HUES64 (cell line): ENCODE data around the gene C3orf38. TPM values are rescaled to one million over a fixed set of nuclear protein-coding genes. Genes with fewer than 3 reads are reported as not detected.
"Not testable (repeated sequence)": the region's sequence is repeated elsewhere in the genome, so short reads cannot be mapped to it uniquely, and the experiment has no call there.

ENCODE experiments used
- H3K27ac ChIP-seq: 2 replicates; pipeline ENCODE4 v1.7.0; 2013; ENCODE audit warnings: low read depth, low read length, inconsistent platforms
- H3K27me3 ChIP-seq: 2 replicates; pipeline ENCODE4 v1.6.1; 2013; ENCODE audit warnings: mild to moderate bottlenecking, low read length; ENCODE audit not compliant: insufficient read depth
- H3K36me3 ChIP-seq: 2 replicates; pipeline ENCODE4 v1.6.1; 2013; ENCODE audit warnings: mild to moderate bottlenecking, low read length; ENCODE audit not compliant: insufficient read depth
- H3K4me1 ChIP-seq: 2 replicates; pipeline ENCODE4 v1.6.1; 2013; ENCODE audit warnings: mild to moderate bottlenecking, low read length, moderate library complexity; ENCODE audit not compliant: insufficient read depth
- H3K4me3 ChIP-seq: 2 replicates; pipeline ENCODE4 v1.5.1; 2013; ENCODE audit warnings: mild to moderate bottlenecking, low read length, moderate library complexity
- H3K9ac ChIP-seq: 2 replicates; pipeline ENCODE4 v1.6.1; 2013; ENCODE audit warnings: mild to moderate bottlenecking, low read depth, low read length
- H3K9me3 ChIP-seq: 2 replicates; pipeline ENCODE4 v1.6.1; 2013; ENCODE audit warnings: low read depth, low read length; ENCODE audit not compliant: insufficient read depth
- WGBS: fragments of 150-250, 120-280 bp; methylation state at CpG from one replicate; pipeline ENCODE4 v1.1.7; 2013; ENCODE audit warnings: missing lambda C conversion rate; 5-methylcytosine and 5-hydroxymethylcytosine counted together
- polyA plus RNA-seq, 2 experiments: library from polyadenylated mRNA; stranded (reverse); fragments of 50-300 nt; gene quantifications; one replicate each; pipeline ENCODE4 v1.2.3, GENCODE V29; 2013

The C3orf38 gene
- 29.2 TPM for polyA plus RNA-seq (2013, experiment 1 of 2)
- polyA plus RNA-seq (2013, experiment 2 of 2): 29.9 TPM

- no peaks in the 10 kb centered on the region for H3K9me3 ChIP-seq
- peaks cover 21% of the 10 kb centered on the region for H3K36me3 ChIP-seq
- peak within 1 kb of the TSS; percentile 98 for H3K27ac ChIP-seq
- no peaks in the 10 kb centered on the region for H3K27me3 ChIP-seq
- peaks cover 15% of the 10 kb centered on the region; the same call in 1 of the 2 replicates for H3K4me1 ChIP-seq
- under 1% methylated on average over 57 of the region's 57 CpGs for WGBS
- peak within 1 kb of the TSS; percentile 86 for H3K4me3 ChIP-seq
- H3K9ac ChIP-seq: peak within 1 kb of the TSS; percentile 98
Observed at GRCh38 chr3:88149509-88150362, at the start of gene C3orf38. Gene C3orf38 (plus strand): TSS chr3:88149959. CDS start chr3:88150053, 94 bp downstream.

GRCh38 chr3:88101142-88101541 lies 48.6 kb upstream of the C3orf38 start:
- WGBS: no CpG with 5 or more reads among the region's 1 CpG
- H3K9me3 ChIP-seq: no peaks in the 10 kb centered on the region
- H3K4me3 ChIP-seq: no peak overlapping the region
- 0 out of 2 replicates have a peak, but pooled peaks cover 5% of the 10 kb centered on the region for H3K36me3 ChIP-seq
- H3K27me3 ChIP-seq: no peaks in the 10 kb centered on the region
- H3K4me1 ChIP-seq: no peaks in the 10 kb centered on the region
- H3K9ac ChIP-seq: no peak overlapping the region
- H3K27ac ChIP-seq: no peak overlapping the region

GRCh38 chr3:88105325-88105724 lies 44.4 kb upstream of the C3orf38 start:
- Histone ChIP-seq H3K4me1 (no peaks in the 10 kb centered on the region), H3K9me3 (no peaks in the 10 kb centered on the region), H3K36me3 (0 out of 2 replicates have a peak, but pooled peaks cover 5% of the 10 kb centered on the region), H3K27ac (no peak overlapping the region), H3K27me3 (no peaks in the 10 kb centered on the region), H3K4me3 (no peak overlapping the region), H3K9ac (no peak overlapping the region)

GRCh38 chr3:88112289-88112688 lies 37.5 kb upstream of the C3orf38 start:
- Histone ChIP-seq H3K4me3 (no peak overlapping the region), H3K9me3 (no peaks in the 10 kb centered on the region), H3K36me3 (0 out of 2 replicates have a peak, but pooled peaks cover 7% of the 10 kb centered on the region), H3K4me1 (peaks cover 5% of the 10 kb centered on the region; the same call in 1 of the 2 replicates), H3K9ac (no peak overlapping the region), H3K27me3 (no peaks in the 10 kb centered on the region), H3K27ac (no peak overlapping the region)
- 100% methylated on average over 1 of the region's 1 CpG for WGBS

GRCh38 chr3:88113311-88114162 lies 36.2 kb upstream of the C3orf38 start:
- no peak overlapping the region for H3K9ac ChIP-seq
- no peak overlapping the region for H3K4me3 ChIP-seq
- peaks cover 5% of the 10 kb centered on the region; the same call in 1 of the 2 replicates for H3K4me1 ChIP-seq
- H3K36me3 ChIP-seq: 0 out of 2 replicates have a peak, but pooled peaks cover 7% of the 10 kb centered on the region
- WGBS: 80% methylated on average over 3 of the region's 5 CpGs
- H3K27me3 ChIP-seq: no peaks in the 10 kb centered on the region
- no peaks in the 10 kb centered on the region for H3K9me3 ChIP-seq
- H3K27ac ChIP-seq: no peak overlapping the region

- H3K4me1 ChIP-seq: peaks cover 5% of the 10 kb centered on the region; the same call in 1 of the 2 replicates
- H3K9ac ChIP-seq: no peak overlapping the region
- no peaks in the 10 kb centered on the region for H3K9me3 ChIP-seq
- no peaks in the 10 kb centered on the region for H3K27me3 ChIP-seq
- WGBS: 89% methylated on average over 3 of the region's 3 CpGs
- H3K27ac ChIP-seq: no peak overlapping the region
- H3K36me3 ChIP-seq: 0 out of 2 replicates have a peak, but pooled peaks cover 7% of the 10 kb centered on the region
- H3K4me3 ChIP-seq: no peak overlapping the region
Observed at GRCh38 chr3:88114878-88115549, 34.7 kb upstream of the C3orf38 start.

- no peak overlapping the region for H3K4me3 ChIP-seq
- H3K4me1 ChIP-seq: peaks cover 5% of the 10 kb centered on the region; the same call in 1 of the 2 replicates
- no peak overlapping the region for H3K9ac ChIP-seq
- WGBS: 0% methylated on average over 1 of the region's 1 CpG
- H3K9me3 ChIP-seq: no peaks in the 10 kb centered on the region
- 0 out of 2 replicates have a peak, but pooled peaks cover 7% of the 10 kb centered on the region for H3K36me3 ChIP-seq
- no peaks in the 10 kb centered on the region for H3K27me3 ChIP-seq
- H3K27ac ChIP-seq: no peak overlapping the region
Observed at GRCh38 chr3:88117683-88118082, 32.1 kb upstream of the C3orf38 start.

GRCh38 chr3:88118603-88119002 lies 31.2 kb upstream of the C3orf38 start:
- 91% methylated on average over 1 of the region's 2 CpGs for WGBS
- not testable (repeated sequence) for H3K4me1 ChIP-seq, H3K9ac ChIP-seq

GRCh38 chr3:88123526-88123925 lies 26.2 kb upstream of the C3orf38 start:
- Histone ChIP-seq H3K9me3 (no peaks in the 10 kb centered on the region), H3K4me3 (no peak overlapping the region), H3K36me3 (peaks cover 6% of the 10 kb centered on the region; the same call in 1 of the 2 replicates), H3K4me1 (no peaks in the 10 kb centered on the region), H3K27ac (no peak overlapping the region), H3K9ac (no peak overlapping the region), H3K27me3 (no peaks in the 10 kb centered on the region)
- 100% methylated on average over 1 of the region's 1 CpG for WGBS

More at GRCh38 chr3:88118603-88119002, 31.2 kb upstream of the C3orf38 start:
- not testable (repeated sequence) for H3K4me3 ChIP-seq, H3K27ac ChIP-seq, H3K9me3 ChIP-seq, H3K27me3 ChIP-seq, H3K36me3 ChIP-seq

- Histone ChIP-seq H3K27me3 (no peaks in the 10 kb centered on the region), H3K36me3 (peaks cover 44% of the 10 kb centered on the region), H3K27ac (no peak overlapping the region), H3K9me3 (no peaks in the 10 kb centered on the region), H3K9ac (no peak overlapping the region), H3K4me3 (no peak overlapping the region), H3K4me1 (no peaks in the 10 kb centered on the region)
- WGBS: 83% methylated on average over 1 of the region's 1 CpG
Observed at GRCh38 chr3:88131695-88132094, 18.1 kb upstream of the C3orf38 start.
